LNCaP clone FGC (cell line): ENCODE measurements around the gene TMEM145.

Source experiments
- DNase-seq: peaks from one replicate; pipeline ENCODE4 v3.0.0-alpha.2; 2011; ENCODE audit warnings: low read depth
- H3K4me3 ChIP-seq: 2 replicates; pipeline ENCODE4 v1.5.1; 2011; ENCODE audit warnings: mild to moderate bottlenecking, low read depth, low read length, control low read depth
- TF ChIP-seq, protein P1 (sequence below): IDR thresholded peaks from 2 replicates; pipeline ENCODE4 v1.5.1; 2012; ENCODE audit warnings: mild to moderate bottlenecking; ENCODE audit not compliant: control insufficient read depth, insufficient read depth; ENCODE audit errors: extremely low read depth

Gene TMEM145

GRCh38 chr19:42293948-42294347 lies 19.2 kb upstream of the TMEM145 start:
- H3K4me3 ChIP-seq = no peak overlapping the region
- no peak for DNase-seq
- TF ChIP-seq, protein P1, sequence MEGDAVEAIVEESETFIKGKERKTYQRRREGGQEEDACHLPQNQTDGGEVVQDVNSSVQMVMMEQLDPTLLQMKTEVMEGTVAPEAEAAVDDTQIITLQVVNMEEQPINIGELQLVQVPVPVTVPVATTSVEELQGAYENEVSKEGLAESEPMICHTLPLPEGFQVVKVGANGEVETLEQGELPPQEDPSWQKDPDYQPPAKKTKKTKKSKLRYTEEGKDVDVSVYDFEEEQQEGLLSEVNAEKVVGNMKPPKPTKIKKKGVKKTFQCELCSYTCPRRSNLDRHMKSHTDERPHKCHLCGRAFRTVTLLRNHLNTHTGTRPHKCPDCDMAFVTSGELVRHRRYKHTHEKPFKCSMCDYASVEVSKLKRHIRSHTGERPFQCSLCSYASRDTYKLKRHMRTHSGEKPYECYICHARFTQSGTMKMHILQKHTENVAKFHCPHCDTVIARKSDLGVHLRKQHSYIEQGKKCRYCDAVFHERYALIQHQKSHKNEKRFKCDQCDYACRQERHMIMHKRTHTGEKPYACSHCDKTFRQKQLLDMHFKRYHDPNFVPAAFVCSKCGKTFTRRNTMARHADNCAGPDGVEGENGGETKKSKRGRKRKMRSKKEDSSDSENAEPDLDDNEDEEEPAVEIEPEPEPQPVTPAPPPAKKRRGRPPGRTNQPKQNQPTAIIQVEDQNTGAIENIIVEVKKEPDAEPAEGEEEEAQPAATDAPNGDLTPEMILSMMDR = no peak

DNA sequence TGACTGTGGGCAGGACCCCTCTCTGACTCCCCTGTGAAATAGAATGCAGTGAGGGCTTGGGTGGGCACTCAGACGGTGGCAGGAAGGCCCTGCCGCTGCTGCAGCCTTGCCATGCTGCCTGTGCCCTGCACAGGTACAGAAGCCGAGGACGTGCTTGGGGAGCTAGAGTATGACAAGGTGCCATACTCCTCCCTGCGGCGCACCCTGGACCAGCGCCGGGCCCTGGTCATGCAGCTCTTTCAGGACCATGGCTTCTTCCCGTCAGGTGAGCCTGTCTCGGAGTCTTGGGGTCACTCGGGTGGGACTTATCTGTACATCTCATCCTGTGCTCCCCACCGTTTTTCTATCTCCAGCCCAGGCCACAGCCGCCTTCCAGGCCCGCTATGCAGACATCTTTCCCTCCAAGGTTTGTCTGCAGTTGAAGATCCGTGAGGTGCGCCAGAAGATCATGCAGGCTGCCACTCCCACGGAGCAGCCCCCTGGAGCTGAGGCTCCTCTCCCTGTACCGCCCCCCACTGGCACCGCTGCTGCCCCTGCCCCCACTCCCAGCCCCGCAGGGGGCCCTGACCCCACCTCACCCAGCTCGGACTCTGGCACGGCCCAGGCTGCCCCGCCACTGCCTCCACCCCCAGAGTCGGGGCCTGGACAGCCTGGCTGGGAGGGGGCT lies 18.5 kb upstream of the TMEM145 start:
- H3K4me3 ChIP-seq = no peak overlapping the region
- no peak for DNase-seq
- TF ChIP-seq, protein P1 = no peak

DNA sequence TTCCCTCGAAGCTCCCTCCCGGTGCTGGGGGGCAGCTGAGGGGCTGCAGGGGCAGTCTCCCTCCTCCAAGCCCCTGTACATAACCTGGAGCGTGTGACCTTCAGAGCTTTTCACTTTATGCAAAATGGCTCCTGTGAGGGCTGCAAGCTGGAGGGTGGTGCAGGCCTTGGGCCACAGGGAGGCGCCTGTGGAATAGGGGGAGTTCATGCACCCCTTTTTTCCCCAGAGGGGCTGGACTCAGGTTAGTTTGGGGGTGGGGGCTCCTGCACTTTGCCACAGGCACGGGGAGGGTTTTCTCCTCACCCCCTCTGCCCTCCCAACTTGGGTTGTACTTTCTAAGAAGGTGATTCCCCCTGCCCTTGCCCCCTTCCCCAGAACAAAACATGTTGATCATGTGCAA lies 17.8 kb upstream of the TMEM145 start:
- no peak for DNase-seq
- H3K4me3 ChIP-seq = no peak overlapping the region
- TF ChIP-seq, protein P1 = no peak

GRCh38 chr19:42295831-42296525 lies 17.1 kb upstream of the TMEM145 start:
- no peak for DNase-seq
- no peak overlapping the region for H3K4me3 ChIP-seq
- TF ChIP-seq, protein P1 = peak; percentile 68

DNA sequence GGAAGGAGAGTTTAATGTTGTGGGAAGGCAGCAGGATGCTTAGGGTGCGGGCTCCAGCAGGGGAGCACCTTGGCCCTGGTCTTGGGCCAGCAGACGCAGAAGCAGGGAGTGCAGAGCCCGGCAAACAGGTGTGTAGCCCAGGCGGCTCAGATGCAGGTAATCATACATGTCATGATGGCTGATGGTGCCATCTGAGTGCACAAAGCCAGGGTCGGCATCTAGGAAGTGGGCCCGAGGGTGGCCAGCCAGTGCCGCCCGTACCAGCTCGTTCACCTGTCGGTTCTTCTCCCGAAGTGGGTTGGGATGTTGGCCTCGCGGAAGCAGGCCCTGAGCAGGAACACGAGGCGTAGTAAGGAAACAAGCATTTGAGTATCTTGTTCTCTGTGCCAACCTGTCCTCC lies 16.1 kb upstream of the TMEM145 start:
- no peak overlapping the region for H3K4me3 ChIP-seq
- DNase-seq = no peak
- TF ChIP-seq, protein P1 = no peak

- DNase-seq = no peak
- H3K4me3 ChIP-seq = peak within 1 kb of the TSS; percentile 67
- TF ChIP-seq, protein P1 = no peak
These were observed 11.4 kb upstream of the TMEM145 start, which contains the start of gene PRR19 for GRCh38 chr19:42301646-42302203. Gene PRR19, plus strand, starts transcription at chr19:42302132. Its CDS starts 7,453 bp downstream, at chr19:42309585.
